ENCODE measurements around the gene LENG1.

Gene LENG1

GRCh38 chr19:54106716-54107115, 52.8 kb downstream of the LENG1 start:
- no peak for DNase-seq

GRCh38 chr19:54105796-54106195, 53.7 kb downstream of the LENG1 start:
- DNase-seq, result no peak
